ENCODE measurements around the gene C1QTNF3. TPM values are rescaled to one million over a fixed set of nuclear protein-coding genes. Genes with fewer than 3 reads are reported as not detected.
"Not testable (repeated sequence)": the region's sequence is repeated elsewhere in the genome, so short reads cannot be mapped to it uniquely, and the experiment has no call there.

The C1QTNF3 gene
- total RNA-seq, 1 experiment from 2014 or later: 0.69 TPM

- DNase-seq (ENCODE audit: extremely low read depth, low read depth): no peak
These were observed 10.1 kb upstream of the C1QTNF3 start for GRCh38 chr5:34053133-34053532.

GRCh38 chr5:34051374-34051980 is 8.5 kb upstream of the C1QTNF3 start:
- DNase-seq (ENCODE audit: extremely low read depth, low read depth): no peak

GRCh38 chr5:34047774-34048572 is 5.0 kb upstream of the C1QTNF3 start:
- no peak for DNase-seq (ENCODE audit: extremely low read depth, low read depth)

GRCh38 chr5:34047143-34047542 is 4.1 kb upstream of the C1QTNF3 start:
- no peak for DNase-seq (ENCODE audit: extremely low read depth, low read depth)

GRCh38 chr5:34045996-34046395 is 3.0 kb upstream of the C1QTNF3 start:
- DNase-seq (ENCODE audit: extremely low read depth, low read depth): no peak

GRCh38 chr5:34045023-34045422 is 2.0 kb upstream of the C1QTNF3 start:
- DNase-seq (ENCODE audit: extremely low read depth, low read depth): no peak

- DNase-seq (ENCODE audit: extremely low read depth, low read depth): no peak
These were observed 692 bp downstream of the C1QTNF3 start for GRCh38 chr5:34042321-34042720.

GRCh38 chr5:34041247-34041972 is 1.6 kb downstream of the C1QTNF3 start:
- DNase-seq (ENCODE audit: extremely low read depth, low read depth): no peak

GRCh38 chr5:34040472-34040871 is 2.5 kb downstream of the C1QTNF3 start:
- DNase-seq (ENCODE audit: extremely low read depth, low read depth): no peak

- DNase-seq (ENCODE audit: extremely low read depth, low read depth): peak; percentile 20
These were observed 3.4 kb downstream of the C1QTNF3 start for GRCh38 chr5:34039398-34040157.

GRCh38 chr5:34038838-34039237 is 4.2 kb downstream of the C1QTNF3 start:
- DNase-seq (ENCODE audit: extremely low read depth, low read depth): no peak

GRCh38 chr5:34038390-34038789 is 4.6 kb downstream of the C1QTNF3 start:
- no peak for DNase-seq (ENCODE audit: extremely low read depth, low read depth)

GRCh38 chr5:34037726-34038125 is 5.3 kb downstream of the C1QTNF3 start:
- DNase-seq (ENCODE audit: extremely low read depth, low read depth): no peak

GRCh38 chr5:34035756-34036155 is 7.3 kb downstream of the C1QTNF3 start:
- DNase-seq (ENCODE audit: extremely low read depth, low read depth): no peak

GRCh38 chr5:34034534-34035327 is 8.3 kb downstream of the C1QTNF3 start:
- no peak for DNase-seq (ENCODE audit: extremely low read depth, low read depth)

- DNase-seq (ENCODE audit: extremely low read depth, low read depth): no peak
These were observed 11.0 kb downstream of the C1QTNF3 start for GRCh38 chr5:34031966-34032365.

- DNase-seq (ENCODE audit: extremely low read depth, low read depth): no peak
These were observed 11.9 kb downstream of the C1QTNF3 start for GRCh38 chr5:34031117-34031516.

GRCh38 chr5:34030585-34030984 is 12.4 kb downstream of the C1QTNF3 start:
- not testable (repeated sequence) for DNase-seq (ENCODE audit: extremely low read depth, low read depth)

GRCh38 chr5:34030048-34030447 is 13.0 kb downstream of the C1QTNF3 start:
- DNase-seq (ENCODE audit: extremely low read depth, low read depth): no peak

- no peak for DNase-seq (ENCODE audit: extremely low read depth, low read depth)
These were observed 14.7 kb downstream of the C1QTNF3 start for GRCh38 chr5:34028349-34028748.

All from NCI-H460 (cell line).